Measurements from ENCODE around the gene SYT13.

GRCh38 chr11:45267052-45267451 is 19.1 kb downstream of the SYT13 start:
- TF ChIP-seq MAX (IDR thresholded peaks at IDR 0.05) (no peak), EP300 (IDR thresholded peaks at IDR 0.05; ENCODE audit: borderline replicate concordance) (no peak)

All from Ishikawa (cell line).